HepG2 (cell line): Measurements from ENCODE around the gene ANKRD12. TPM values are rescaled to one million over a fixed set of nuclear protein-coding genes. Genes with fewer than 3 reads are reported as not detected.

Experiments used
- AGO2 ChIP-seq: fragments of 200-400 bp; formaldehyde crosslinking; optimal IDR thresholded peaks from 2 replicates; pipeline ENCODE3; 2017; ENCODE audit warnings: mild to moderate bottlenecking, low read depth, low read length, moderate library complexity
- BCL3 ChIP-seq: sonication (generic); formaldehyde crosslinking; IDR thresholded peaks from 2 replicates; pipeline ENCODE4 v1.5.1; 2020; ENCODE audit warnings: mild to moderate bottlenecking, missing genetic modification reagents, moderate library complexity
- JUN ChIP-seq: sonication (generic); formaldehyde crosslinking; IDR thresholded peaks from 2 replicates; pipeline ENCODE4 v1.4.0; 2020; ENCODE audit warnings: mild to moderate bottlenecking, missing genetic modification reagents
- NAIF1 ChIP-seq: sonication (generic); formaldehyde crosslinking; IDR thresholded peaks from 2 replicates; pipeline ENCODE4 v1.5.0; 2020; ENCODE audit warnings: mild to moderate bottlenecking, missing genetic modification reagents, borderline replicate concordance
- NFYB ChIP-seq: sonication (generic); formaldehyde crosslinking; IDR thresholded peaks from 2 replicates; pipeline ENCODE4 v1.4.0; 2020; ENCODE audit warnings: missing genetic modification reagents
- NR2F6 ChIP-seq, 2 experiments: IDR thresholded peaks; 2 replicates each; pipeline ENCODE4 v1.6.1; 2016; ENCODE audit warnings: antibody characterized with exemption in 1 of 2, mild to moderate bottlenecking in 1 of 2
- PITX1 ChIP-seq: sonication (generic); formaldehyde crosslinking; IDR thresholded peaks from 2 replicates; pipeline ENCODE4 v1.5.1; 2020; ENCODE audit warnings: mild to moderate bottlenecking, missing genetic modification reagents
- RERE ChIP-seq: IDR thresholded peaks from 2 replicates; pipeline ENCODE4 v1.6.1; 2016; ENCODE audit warnings: low read depth, missing genetic modification reagents, missing compliant biosample characterization
- ZBTB26 ChIP-seq: IDR thresholded peaks from 2 replicates; pipeline ENCODE4 v1.6.1; 2016; ENCODE audit warnings: missing compliant biosample characterization, missing genetic modification reagents, borderline replicate concordance
- ZNF644 ChIP-seq: IDR thresholded peaks from 2 replicates; pipeline ENCODE4 v1.6.1; 2016; ENCODE audit warnings: low read depth
- polyA plus RNA-seq, 8 experiments: library from polyadenylated mRNA; depleted of rRNA in 3 of 8; stranded (reverse) in 7 of 8; unstranded in 1 of 8; fragments of >200 nt; fragmentation: Illumina TruSeq in 4 of 8; extraction: Trizol in 4 of 8; gene quantifications; 2 replicates each; pipeline versions ENCODE4 v1.2.1 to v1.2.3, GENCODE V29; 2011 to 2016; ENCODE audit warnings: low read depth in 4 of 8, missing spikeins in 1 of 8, mixed read lengths in 1 of 8; ENCODE audit not compliant: insufficient read depth in 1 of 8
- total RNA-seq, 5 experiments: library from RNA; depleted of rRNA; stranded (reverse); fragments of >200 nt; fragmentation: Illumina TruSeq; extraction: Trizol; gene quantifications; 2 replicates each; pipeline ENCODE4 v1.2.3, GENCODE V29; 2016; ENCODE audit warnings: low read depth in 1 of 5
- TF ChIP-seq, protein P1 (sequence below): sonication (generic); formaldehyde crosslinking; IDR thresholded peaks from one replicate; pipeline ENCODE4 v1.5.1; 2020; ENCODE audit warnings: mild to moderate bottlenecking, missing genetic modification reagents; ENCODE audit errors: not compliant biosample characterization

The ANKRD12 gene
- total and polyA plus RNA-seq, 2 of the 13 experiments (the other 11 are each of a cell fraction or from before 2014, with no cell fraction given) = 6.0 to 23.2 TPM

GRCh38 chr18:9215221-9215933, 78.8 kb downstream of the ANKRD12 start (continued):
- TF ChIP-seq BCL3 (CRISPR knock-in tag) = no peak
- no peak for TF ChIP-seq JUN (CRISPR knock-in tag)
- peak; percentile 82 for TF ChIP-seq NR2F6 (IDR thresholded peaks at IDR 0.05)
- peak; percentile 74 for TF ChIP-seq NR2F6 (CRISPR knock-in tag; IDR thresholded peaks at IDR 0.05)
- TF ChIP-seq NAIF1 (CRISPR knock-in tag) = 0 out of 2 replicates have a peak, but pooled peaks have one; percentile 53
- TF ChIP-seq NFYB (CRISPR knock-in tag) = 0 out of 2 replicates have a peak, but pooled peaks have one; percentile 14
- TF ChIP-seq ZBTB26 (CRISPR knock-in tag) = peak; percentile 93
- TF ChIP-seq PITX1 (CRISPR knock-in tag) = peak; percentile 77; the same call in 1 of the 2 replicates
- no peak for TF ChIP-seq RERE (CRISPR knock-in tag)
- no peak for TF ChIP-seq AGO2
- TF ChIP-seq, protein P1, sequence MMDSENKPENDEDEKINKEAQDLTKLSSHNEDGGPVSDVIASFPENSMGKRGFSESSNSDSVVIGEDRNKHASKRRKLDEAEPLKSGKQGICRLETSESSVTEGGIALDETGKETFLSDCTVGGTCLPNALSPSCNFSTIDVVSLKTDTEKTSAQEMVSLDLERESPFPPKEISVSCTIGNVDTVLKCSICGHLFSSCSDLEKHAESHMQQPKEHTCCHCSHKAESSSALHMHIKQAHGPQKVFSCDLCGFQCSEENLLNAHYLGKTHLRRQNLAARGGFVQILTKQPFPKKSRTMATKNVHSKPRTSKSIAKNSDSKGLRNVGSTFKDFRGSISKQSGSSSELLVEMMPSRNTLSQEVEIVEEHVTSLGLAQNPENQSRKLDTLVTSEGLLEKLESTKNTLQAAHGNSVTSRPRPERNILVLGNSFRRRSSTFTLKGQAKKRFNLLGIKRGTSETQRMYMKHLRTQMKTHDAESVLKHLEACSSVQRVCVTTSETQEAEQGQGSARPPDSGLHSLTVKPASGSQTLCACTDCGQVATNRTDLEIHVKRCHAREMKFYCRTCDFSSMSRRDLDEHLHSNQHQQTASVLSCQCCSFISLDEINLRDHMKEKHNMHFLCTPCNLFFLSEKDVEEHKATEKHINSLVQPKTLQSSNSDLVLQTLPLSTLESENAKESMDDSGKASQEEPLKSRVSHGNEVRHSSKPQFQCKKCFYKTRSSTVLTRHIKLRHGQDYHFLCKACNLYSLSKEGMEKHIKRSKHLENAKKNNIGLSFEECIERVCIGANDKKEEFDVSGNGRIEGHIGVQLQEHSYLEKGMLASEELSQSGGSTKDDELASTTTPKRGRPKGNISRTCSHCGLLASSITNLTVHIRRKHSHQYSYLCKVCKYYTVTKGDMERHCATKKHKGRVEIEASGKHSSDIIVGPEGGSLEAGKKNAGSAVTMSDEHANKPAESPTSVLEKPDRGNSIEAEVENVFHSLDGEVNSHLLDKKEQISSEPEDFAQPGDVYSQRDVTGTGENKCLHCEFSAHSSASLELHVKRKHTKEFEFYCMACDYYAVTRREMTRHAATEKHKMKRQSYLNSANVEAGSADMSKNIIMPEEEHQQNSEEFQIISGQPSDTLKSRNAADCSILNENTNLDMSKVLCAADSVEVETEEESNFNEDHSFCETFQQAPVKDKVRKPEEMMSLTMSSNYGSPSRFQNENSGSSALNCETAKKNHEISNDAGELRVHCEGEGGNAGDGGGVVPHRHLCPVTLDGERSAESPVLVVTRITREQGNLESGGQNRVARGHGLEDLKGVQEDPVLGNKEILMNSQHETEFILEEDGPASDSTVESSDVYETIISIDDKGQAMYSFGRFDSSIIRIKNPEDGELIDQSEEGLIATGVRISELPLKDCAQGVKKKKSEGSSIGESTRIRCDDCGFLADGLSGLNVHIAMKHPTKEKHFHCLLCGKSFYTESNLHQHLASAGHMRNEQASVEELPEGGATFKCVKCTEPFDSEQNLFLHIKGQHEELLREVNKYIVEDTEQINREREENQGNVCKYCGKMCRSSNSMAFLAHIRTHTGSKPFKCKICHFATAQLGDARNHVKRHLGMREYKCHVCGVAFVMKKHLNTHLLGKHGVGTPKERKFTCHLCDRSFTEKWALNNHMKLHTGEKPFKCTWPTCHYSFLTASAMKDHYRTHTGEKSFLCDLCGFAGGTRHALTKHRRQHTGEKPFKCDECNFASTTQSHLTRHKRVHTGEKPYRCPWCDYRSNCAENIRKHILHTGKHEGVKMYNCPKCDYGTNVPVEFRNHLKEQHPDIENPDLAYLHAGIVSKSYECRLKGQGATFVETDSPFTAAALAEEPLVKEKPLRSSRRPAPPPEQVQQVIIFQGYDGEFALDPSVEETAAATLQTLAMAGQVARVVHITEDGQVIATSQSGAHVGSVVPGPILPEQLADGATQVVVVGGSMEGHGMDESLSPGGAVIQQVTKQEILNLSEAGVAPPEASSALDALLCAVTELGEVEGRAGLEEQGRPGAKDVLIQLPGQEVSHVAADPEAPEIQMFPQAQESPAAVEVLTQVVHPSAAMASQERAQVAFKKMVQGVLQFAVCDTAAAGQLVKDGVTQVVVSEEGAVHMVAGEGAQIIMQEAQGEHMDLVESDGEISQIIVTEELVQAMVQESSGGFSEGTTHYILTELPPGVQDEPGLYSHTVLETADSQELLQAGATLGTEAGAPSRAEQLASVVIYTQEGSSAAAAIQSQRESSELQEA (CRISPR knock-in tag) = no peak
- peak; percentile 82 for TF ChIP-seq ZNF644
